ENCODE results near the gene KDM4C. TPM values are rescaled to one million over a fixed set of nuclear protein-coding genes. Genes with fewer than 3 reads are reported as not detected.

Gene KDM4C
- total and polyA plus RNA-seq, 2 of the 13 experiments (the other 11 are each of a cell fraction or from before 2014, with no cell fraction given): 19.4 to 23.6 TPM

DNA sequence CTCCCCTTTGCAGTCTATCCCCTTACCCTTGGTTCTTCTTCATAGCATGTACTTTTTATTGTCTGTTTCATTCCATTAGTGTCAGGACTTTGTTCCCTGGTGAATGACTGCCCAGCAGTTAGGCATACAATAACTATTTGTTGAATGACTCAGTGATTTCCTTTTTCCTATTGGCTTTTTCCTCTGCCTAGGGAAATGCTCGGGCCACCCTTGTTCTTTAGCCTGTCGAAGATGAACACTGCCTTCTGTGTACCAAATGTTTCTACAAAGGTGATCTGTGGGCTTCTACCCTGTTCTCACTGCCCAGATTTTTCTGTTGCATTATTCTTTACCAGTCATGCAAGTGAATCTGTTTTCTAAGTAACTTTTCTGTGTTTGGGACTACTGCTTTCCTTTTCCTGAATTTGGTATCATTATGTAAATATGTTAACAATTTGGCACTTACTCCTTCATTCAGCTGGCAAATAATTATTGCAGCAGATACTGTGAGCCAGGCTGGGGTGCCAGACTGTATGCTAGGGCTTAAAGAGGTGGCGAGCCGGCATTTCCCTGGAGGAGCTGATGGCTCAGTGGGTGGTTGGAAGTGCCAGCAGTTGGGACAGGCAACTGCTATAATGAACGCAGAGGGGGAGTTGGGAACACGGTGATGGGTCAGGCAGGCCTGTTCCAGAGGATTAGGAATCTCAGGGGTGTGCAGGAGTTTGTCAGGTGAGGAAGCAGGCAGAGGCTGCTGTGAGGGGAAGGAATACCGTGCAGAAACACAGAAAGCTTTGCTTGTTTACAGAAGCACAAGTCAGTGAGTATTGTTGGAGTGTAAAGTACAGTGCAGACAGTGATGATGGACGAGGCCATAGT, 30.6 kb downstream of the KDM4C start (continued):
- TF ChIP-seq, protein P1, sequence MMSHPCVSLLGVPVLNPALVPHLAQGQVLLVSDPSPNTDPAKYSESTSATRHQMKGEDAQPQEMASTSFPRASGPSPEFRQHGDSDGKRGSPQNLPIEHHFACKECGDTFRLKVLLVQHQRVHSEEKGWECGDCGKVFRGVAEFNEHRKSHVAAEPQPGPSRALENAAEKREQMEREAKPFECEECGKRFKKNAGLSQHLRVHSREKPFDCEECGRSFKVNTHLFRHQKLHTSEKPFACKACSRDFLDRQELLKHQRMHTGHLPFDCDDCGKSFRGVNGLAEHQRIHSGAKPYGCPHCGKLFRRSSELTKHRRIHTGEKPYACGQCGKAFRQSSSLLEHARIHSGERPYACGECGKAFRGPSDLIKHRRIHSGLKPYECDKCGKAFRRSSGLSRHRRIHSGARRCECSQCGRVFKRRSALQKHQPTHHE (CRISPR knock-in tag; IDR thresholded peaks at IDR 0.05; ENCODE audit: borderline replicate concordance): no peak
- no peak for TF ChIP-seq NR2F1 (CRISPR knock-in tag; IDR thresholded peaks at IDR 0.05)
- TF ChIP-seq HNF4A (CRISPR knock-in tag; IDR thresholded peaks at IDR 0.05): peak; percentile 82
- 0 out of 2 replicates have a peak, but pooled peaks have one; percentile 17 for TF ChIP-seq MEIS1 (CRISPR knock-in tag; IDR thresholded peaks at IDR 0.05; ENCODE audit: borderline replicate concordance)
- no peak for TF ChIP-seq TBL1XR1 (IDR thresholded peaks at IDR 0.05; ENCODE audit: borderline replicate concordance, low read length, partially characterized antibody)
- peak; percentile 11; the same call in 1 of the 2 replicates for TF ChIP-seq RARA (CRISPR knock-in tag; IDR thresholded peaks at IDR 0.05)
- no peak for TF ChIP-seq ZNF207 (IDR thresholded peaks at IDR 0.05; ENCODE audit: borderline replicate concordance)
- TF ChIP-seq CCAR2 (optimal IDR thresholded peaks at IDR 0.05; ENCODE audit: low read depth, low read length): no peak
- no peak for TF ChIP-seq ZNF891 (CRISPR knock-in tag; IDR thresholded peaks at IDR 0.05)
- no peak for TF ChIP-seq JARID2 (CRISPR knock-in tag; IDR thresholded peaks at IDR 0.05; ENCODE audit: insufficient replicate concordance)
- peak; percentile 22 for TF ChIP-seq XRCC5 (optimal IDR thresholded peaks at IDR 0.05; ENCODE audit: low read length)
- TF ChIP-seq, protein P2, sequence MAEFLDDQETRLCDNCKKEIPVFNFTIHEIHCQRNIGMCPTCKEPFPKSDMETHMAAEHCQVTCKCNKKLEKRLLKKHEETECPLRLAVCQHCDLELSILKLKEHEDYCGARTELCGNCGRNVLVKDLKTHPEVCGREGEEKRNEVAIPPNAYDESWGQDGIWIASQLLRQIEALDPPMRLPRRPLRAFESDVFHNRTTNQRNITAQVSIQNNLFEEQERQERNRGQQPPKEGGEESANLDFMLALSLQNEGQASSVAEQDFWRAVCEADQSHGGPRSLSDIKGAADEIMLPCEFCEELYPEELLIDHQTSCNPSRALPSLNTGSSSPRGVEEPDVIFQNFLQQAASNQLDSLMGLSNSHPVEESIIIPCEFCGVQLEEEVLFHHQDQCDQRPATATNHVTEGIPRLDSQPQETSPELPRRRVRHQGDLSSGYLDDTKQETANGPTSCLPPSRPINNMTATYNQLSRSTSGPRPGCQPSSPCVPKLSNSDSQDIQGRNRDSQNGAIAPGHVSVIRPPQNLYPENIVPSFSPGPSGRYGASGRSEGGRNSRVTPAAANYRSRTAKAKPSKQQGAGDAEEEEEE (CRISPR knock-in tag; IDR thresholded peaks at IDR 0.05; ENCODE audit: borderline replicate concordance): no peak
- no peak for TF ChIP-seq RFX5 (IDR thresholded peaks at IDR 0.05; ENCODE audit: low read depth, low read length)
- no peak for TF ChIP-seq FOXM1 (CRISPR knock-in tag; IDR thresholded peaks at IDR 0.05)
- TF ChIP-seq, protein P3, sequence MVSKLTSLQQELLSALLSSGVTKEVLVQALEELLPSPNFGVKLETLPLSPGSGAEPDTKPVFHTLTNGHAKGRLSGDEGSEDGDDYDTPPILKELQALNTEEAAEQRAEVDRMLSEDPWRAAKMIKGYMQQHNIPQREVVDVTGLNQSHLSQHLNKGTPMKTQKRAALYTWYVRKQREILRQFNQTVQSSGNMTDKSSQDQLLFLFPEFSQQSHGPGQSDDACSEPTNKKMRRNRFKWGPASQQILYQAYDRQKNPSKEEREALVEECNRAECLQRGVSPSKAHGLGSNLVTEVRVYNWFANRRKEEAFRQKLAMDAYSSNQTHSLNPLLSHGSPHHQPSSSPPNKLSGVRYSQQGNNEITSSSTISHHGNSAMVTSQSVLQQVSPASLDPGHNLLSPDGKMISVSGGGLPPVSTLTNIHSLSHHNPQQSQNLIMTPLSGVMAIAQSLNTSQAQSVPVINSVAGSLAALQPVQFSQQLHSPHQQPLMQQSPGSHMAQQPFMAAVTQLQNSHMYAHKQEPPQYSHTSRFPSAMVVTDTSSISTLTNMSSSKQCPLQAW (CRISPR knock-in tag; IDR thresholded peaks at IDR 0.05): peak; percentile 50; the same call in 1 of the 2 replicates
- no peak for TF ChIP-seq ZNF616 (CRISPR knock-in tag; IDR thresholded peaks at IDR 0.05; ENCODE audit: low read depth)
- peak; percentile 57 for TF ChIP-seq FOXA1 (IDR thresholded peaks at IDR 0.05)
- TF ChIP-seq FOXA1 (CRISPR knock-in tag; IDR thresholded peaks at IDR 0.05): peak; percentile 93
- TF ChIP-seq ATRX (CRISPR knock-in tag; IDR thresholded peaks at IDR 0.05; ENCODE audit: borderline replicate concordance): no peak
- TF ChIP-seq KLF15 (CRISPR knock-in tag; IDR thresholded peaks at IDR 0.05; ENCODE audit: borderline replicate concordance): no peak
- TF ChIP-seq ZNF598 (CRISPR knock-in tag; IDR thresholded peaks at IDR 0.05; ENCODE audit: borderline replicate concordance): peak; percentile 40; the same call in 1 of the 2 replicates
- TF ChIP-seq BRCA1 (CRISPR knock-in tag; IDR thresholded peaks at IDR 0.05): no peak
- peak; percentile 65; the same call in 1 of the 2 replicates for TF ChIP-seq ZKSCAN8 (CRISPR knock-in tag; IDR thresholded peaks at IDR 0.05; ENCODE audit: borderline replicate concordance)
- TF ChIP-seq HNRNPLL (IDR thresholded peaks at IDR 0.05; ENCODE audit: low read depth, low read length, poor library complexity, severe bottlenecking): no peak
- TF ChIP-seq FOXC1 (CRISPR knock-in tag; IDR thresholded peaks at IDR 0.05; ENCODE audit: borderline replicate concordance): no peak
- no peak for TF ChIP-seq RBFOX2 (IDR thresholded peaks at IDR 0.05; ENCODE audit: low read depth, low read length)
- no peak for TF ChIP-seq ARNT (IDR thresholded peaks at IDR 0.05)
